Parathyroid adenoma (tissue), 2 donors: ENCODE data around the gene ULK4.

Source experiments
- H2AFZ ChIP-seq: fragments of 300-600 bp; sonication (generic); one replicate; pipeline ENCODE4 v1.7.0; 2017; ENCODE audit warnings: antibody characterized with exemption, mild to moderate bottlenecking
- H3K27ac ChIP-seq: fragments of 300-600 bp; sonication (generic); one replicate; pipeline ENCODE4 v1.7.0; 2017
- H3K27me3 ChIP-seq: fragments of 300-600 bp; sonication (generic); one replicate; pipeline ENCODE4 v1.7.0; 2017; ENCODE audit warnings: low read length; ENCODE audit not compliant: control insufficient read depth, insufficient read depth
- H3K36me3 ChIP-seq: fragments of 300-600 bp; sonication (generic); one replicate; pipeline ENCODE4 v1.7.0; 2017; ENCODE audit warnings: low read length; ENCODE audit not compliant: control insufficient read depth, insufficient read depth
- H3K4me1 ChIP-seq: fragments of 300-600 bp; sonication (generic); one replicate; pipeline ENCODE4 v1.7.0; 2017; ENCODE audit warnings: control low read depth
- H3K4me2 ChIP-seq: fragments of 300-600 bp; sonication (generic); one replicate; pipeline ENCODE4 v1.7.0; 2017; ENCODE audit warnings: low read length
- H3K4me3 ChIP-seq: fragments of 300-600 bp; sonication (generic); one replicate; pipeline ENCODE4 v1.7.0; 2017; ENCODE audit warnings: low read depth, low read length
- H3K79me2 ChIP-seq: fragments of 300-600 bp; sonication (generic); one replicate; pipeline ENCODE4 v1.7.0; 2017; ENCODE audit warnings: control low read depth
- H3K9ac ChIP-seq: fragments of 300-600 bp; sonication (generic); one replicate; pipeline ENCODE4 v1.7.0; 2017; ENCODE audit warnings: mild to moderate bottlenecking
- H3K9me3 ChIP-seq: fragments of 300-600 bp; sonication (generic); one replicate; pipeline ENCODE4 v1.7.0; 2017; ENCODE audit warnings: low read length; ENCODE audit not compliant: control insufficient read depth
- CTCF ChIP-seq: fragments of 300-600 bp; sonication (generic); IDR thresholded peaks from one replicate; pipeline ENCODE4 v1.7.0; 2017; ENCODE audit warnings: antibody characterized with exemption, mild to moderate bottlenecking
- donor health status: primary hyperparathyroidism.

ULK4 gene

DNA sequence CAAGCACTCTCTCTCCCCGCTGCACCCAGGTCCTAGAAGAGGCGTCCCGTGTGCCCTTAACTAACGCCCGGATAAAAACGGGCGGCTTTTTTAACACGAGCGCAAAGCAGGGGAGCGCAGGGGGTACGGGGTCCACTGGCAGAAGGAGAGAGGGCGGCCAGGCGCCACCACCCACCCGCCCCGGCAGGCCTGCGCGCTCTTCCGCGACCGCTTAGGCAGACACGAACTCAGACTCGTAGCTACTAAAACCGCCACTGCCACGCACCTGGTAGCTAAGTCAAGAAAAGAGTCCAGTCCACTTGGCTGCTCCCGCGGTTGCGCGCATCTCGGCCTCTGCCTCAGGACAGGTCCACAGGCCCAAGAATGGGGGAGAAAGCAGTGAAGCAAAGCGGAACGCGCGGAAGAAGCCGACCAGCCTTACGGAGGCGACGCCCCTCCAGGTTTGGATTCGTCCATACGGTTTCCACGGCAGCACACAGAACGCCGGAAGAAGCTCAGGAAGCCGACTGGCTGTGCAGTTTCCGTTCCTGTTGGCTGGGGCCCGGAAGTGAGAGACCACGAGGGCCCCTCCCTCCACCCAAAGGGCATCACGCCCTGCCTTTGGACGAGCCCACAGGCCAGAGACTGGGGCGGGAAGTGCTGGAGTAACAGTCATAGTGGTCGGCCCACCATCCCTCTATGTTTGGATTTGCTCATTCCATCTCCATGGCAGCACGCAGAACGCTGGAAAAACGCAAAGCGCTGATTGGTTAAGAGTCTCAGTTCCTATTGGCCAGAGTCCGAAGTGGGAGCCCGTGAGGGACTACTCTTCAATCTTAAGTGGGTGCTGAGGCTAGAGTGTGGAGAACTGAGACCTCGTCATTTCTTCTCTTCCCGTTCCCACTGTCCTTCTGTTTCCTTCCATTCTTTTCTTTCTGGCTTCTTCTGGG lies at the start of gene ULK4:
Gene ULK4, minus strand, starts transcription at position 353 of the 929 bp plus-strand sequence. CDS start 7,344 bp downstream, outside the sequence.
- Histone ChIP-seq H2AFZ (peak within 1 kb of the TSS; percentile 90), H3K4me2 (peak within 1 kb of the TSS; percentile 83), H3K4me3 (peak within 1 kb of the TSS; percentile 82), H3K36me3 (no peaks in the 10 kb centered on the region), H3K9me3 (no peaks in the 10 kb centered on the region), H3K79me2 (peaks cover 6% of the 10 kb centered on the region), H3K9ac (peak within 1 kb of the TSS; percentile 73), H3K27ac (peak within 1 kb of the TSS; percentile 78), H3K27me3 (no peaks in the 10 kb centered on the region), H3K4me1 (no peaks in the 10 kb centered on the region)
- TF ChIP-seq CTCF: no peak

DNA sequence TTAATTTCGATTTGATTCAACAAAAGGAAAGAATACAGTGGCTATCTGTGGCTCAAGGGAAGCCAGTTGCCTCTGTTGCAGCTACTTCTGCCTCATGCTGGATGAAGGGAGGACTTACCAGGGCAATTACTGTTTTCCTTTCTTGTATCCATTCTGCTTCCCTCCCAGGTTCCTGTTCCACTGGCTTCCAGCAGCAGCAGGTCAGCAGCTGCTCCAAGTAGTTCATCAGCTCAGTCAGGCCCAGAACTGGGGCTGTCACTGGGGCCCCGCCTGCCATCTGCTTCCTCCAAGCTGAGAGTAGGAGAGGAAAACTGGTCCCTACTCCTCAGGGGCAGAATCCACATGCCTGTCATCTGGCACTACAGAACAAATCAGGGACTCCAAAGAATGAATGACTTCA lies 48.6 kb upstream of the ULK4 start:
- H3K9me3 ChIP-seq: no peaks in the 10 kb centered on the region
- no peak overlapping the region for H3K9ac ChIP-seq
- no peak for TF ChIP-seq CTCF
- H3K27ac ChIP-seq: no peak overlapping the region
- H3K79me2 ChIP-seq: peaks cover 10% of the 10 kb centered on the region
- H3K4me2 ChIP-seq: no peak overlapping the region
- no peak overlapping the region for H3K4me3 ChIP-seq
- no peaks in the 10 kb centered on the region for H3K4me1 ChIP-seq
- H2AFZ ChIP-seq: no peak overlapping the region
- no peaks in the 10 kb centered on the region for H3K36me3 ChIP-seq
- no peaks in the 10 kb centered on the region for H3K27me3 ChIP-seq

DNA sequence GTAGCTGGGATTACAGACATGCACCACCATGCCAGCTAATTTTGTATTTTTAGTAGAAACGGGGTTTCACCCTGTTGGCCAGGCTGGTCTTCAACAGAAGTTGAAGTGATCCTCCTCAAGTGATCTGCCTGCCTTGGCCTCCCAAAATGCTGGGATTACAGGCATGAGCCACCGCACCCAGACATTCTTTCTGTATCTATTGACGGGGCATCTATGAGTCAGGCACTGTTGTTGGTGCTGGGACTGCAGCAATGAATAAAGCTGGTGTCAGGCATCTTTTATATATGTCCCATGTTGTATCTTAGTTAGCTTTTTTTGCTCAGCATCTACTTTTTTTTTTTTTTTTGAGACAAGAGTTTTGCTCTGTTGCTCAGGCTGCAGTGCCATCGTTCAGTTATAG lies 47.6 kb upstream of the ULK4 start:
- Histone ChIP-seq H2AFZ (no peak overlapping the region), H3K79me2 (peaks cover 3% of the 10 kb centered on the region), H3K27ac (no peak overlapping the region), H3K4me2 (no peak overlapping the region), H3K27me3 (no peaks in the 10 kb centered on the region), H3K9ac (no peak overlapping the region), H3K4me1 (no peaks in the 10 kb centered on the region), H3K9me3 (no peaks in the 10 kb centered on the region), H3K4me3 (no peak overlapping the region), H3K36me3 (no peaks in the 10 kb centered on the region)
- no peak for TF ChIP-seq CTCF

- Histone ChIP-seq H3K27ac (no peak overlapping the region), H3K79me2 (no peaks in the 10 kb centered on the region)
- TF ChIP-seq CTCF: no peak
These were observed 45.9 kb upstream of the ULK4 start for GRCh38 chr3:42007785-42008184.

DNA sequence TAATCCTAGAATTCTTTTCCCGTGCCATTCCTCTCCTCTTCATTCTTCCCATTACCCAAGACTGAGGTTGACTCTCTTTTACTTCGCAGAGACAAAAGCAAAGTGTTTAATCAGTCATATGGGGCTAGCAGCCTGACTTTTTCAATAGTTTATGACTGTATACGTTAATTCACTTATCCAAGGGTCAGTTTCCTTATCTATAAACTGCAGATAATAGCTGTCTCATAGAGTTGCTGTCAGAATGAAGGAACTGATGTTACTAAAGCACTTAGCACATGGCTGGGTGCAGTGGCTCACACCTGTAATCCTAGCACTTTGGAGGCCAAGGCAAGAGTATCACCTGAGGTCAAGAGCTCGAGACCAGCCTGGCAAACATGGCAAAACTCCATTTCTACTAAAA lies 43.5 kb upstream of the ULK4 start:
- no peak for TF ChIP-seq CTCF
- Histone ChIP-seq H3K4me1 (no peaks in the 10 kb centered on the region), H3K79me2 (no peaks in the 10 kb centered on the region), H3K9ac (no peak overlapping the region), H3K27me3 (no peaks in the 10 kb centered on the region), H3K4me3 (no peak overlapping the region), H2AFZ (no peak overlapping the region), H3K27ac (no peak overlapping the region), H3K9me3 (no peaks in the 10 kb centered on the region), H3K36me3 (no peaks in the 10 kb centered on the region), H3K4me2 (no peak overlapping the region)

More at GRCh38 chr3:42007785-42008184, 45.9 kb upstream of the ULK4 start:
- Histone ChIP-seq H3K4me2 (no peak overlapping the region), H3K9me3 (no peaks in the 10 kb centered on the region), H3K4me3 (no peak overlapping the region), H2AFZ (no peak overlapping the region), H3K4me1 (no peaks in the 10 kb centered on the region), H3K9ac (no peak overlapping the region), H3K36me3 (no peaks in the 10 kb centered on the region), H3K27me3 (no peaks in the 10 kb centered on the region)
